ENCODE results near the gene PPP6R2. TPM values are rescaled to one million over a fixed set of nuclear protein-coding genes. Genes with fewer than 3 reads are reported as not detected.

PPP6R2 gene
- total RNA-seq, 2 experiments from 2014 or later: 62.3 to 64.5 TPM

- CTCF ChIA-PET (ENCODE audit: unreplicated experiment): no interaction called here
- Histone ChIP-seq H3K36me3 (ENCODE audit: insufficient read depth, low read length) (no peaks in the 10 kb centered on the region), H2AFZ (ENCODE audit: low read length) (peak overlapping the region; percentile 30; the same call in 1 of the 2 replicates), H3K9me2 (ENCODE audit: insufficient read depth, low read length) (no peaks in the 10 kb centered on the region), H4K20me1 (ENCODE audit: insufficient read depth, low read length) (no peaks in the 10 kb centered on the region), H3K9me3 (ENCODE audit: low read length) (no peaks in the 10 kb centered on the region), H3K4me2 (ENCODE audit: low read length) (peak overlapping the region; percentile 18; the same call in 1 of the 2 replicates), H3K4me3 (ENCODE audit: low read depth, low read length, poor library complexity, severe bottlenecking) (no peak overlapping the region), H3K4me1 (ENCODE audit: insufficient read depth, low read length, poor library complexity, severe bottlenecking) (peaks cover 8% of the 10 kb centered on the region), H3K79me2 (ENCODE audit: insufficient read depth, low read depth, low read length) (no peaks in the 10 kb centered on the region), H3K27ac (ENCODE audit: low read depth, low read length, poor library complexity, severe bottlenecking) (no peak overlapping the region)
- BruUV-seq (replicated peaks): no TSS peak
- no peak for TF ChIP-seq EZH2phosphoT487 (IDR thresholded peaks at IDR 0.05; ENCODE audit: borderline replicate concordance, low read depth, low read length)
- POLR2A ChIA-PET: no interaction called here
- intact Hi-C loops (cut with micrococcal nuclease; ENCODE audit: unreplicated experiment): no loop called here
- DNase-seq (ENCODE audit: low spot score): peak; percentile 35
These were observed 147.6 kb downstream of the PPP6R2 start for GRCh38 chr22:50490531-50491308.

Other genes starting within 250 kb of the PPP6R2 start
- not detected in 2 replicates for gene PANX2, start 172.6 kb upstream of the PPP6R2 start, total RNA-seq (2014; rRNA removed; shearing (Covaris generic))
- not detected in 2 replicates for gene PANX2, start 172.6 kb upstream of the PPP6R2 start, total RNA-seq (2022)
- 111 and 126 TPM in 2 replicates for gene TRABD, start 157.4 kb upstream of the PPP6R2 start, total RNA-seq (2014; rRNA removed; shearing (Covaris generic))
- gene TRABD, start 157.4 kb upstream of the PPP6R2 start, total RNA-seq (2022): 119 and 128 TPM in 2 replicates
- 43.7 and 44.2 TPM in 2 replicates for gene SELENOO, start 142.3 kb upstream of the PPP6R2 start, total RNA-seq (2014; rRNA removed; shearing (Covaris generic))
- gene SELENOO, start 142.3 kb upstream of the PPP6R2 start, total RNA-seq (2022): 34.0 and 40.2 TPM in 2 replicates
- 52.8 and 57.7 TPM in 2 replicates for gene TUBGCP6, start 98.3 kb upstream of the PPP6R2 start, total RNA-seq (2014; rRNA removed; shearing (Covaris generic))
- 63.2 and 68.8 TPM in 2 replicates for gene TUBGCP6, start 98.3 kb upstream of the PPP6R2 start, total RNA-seq (2022)
- 47.4 and 49.4 TPM in 2 replicates for gene HDAC10, start 92.1 kb upstream of the PPP6R2 start, total RNA-seq (2014; rRNA removed; shearing (Covaris generic))
- gene HDAC10, start 92.1 kb upstream of the PPP6R2 start, total RNA-seq (2022): 74.6 and 74.9 TPM in 2 replicates
- 90.8 and 93.6 TPM in 2 replicates for gene MAPK12, start 81.6 kb upstream of the PPP6R2 start, total RNA-seq (2014; rRNA removed; shearing (Covaris generic))
- gene MAPK12, start 81.6 kb upstream of the PPP6R2 start, total RNA-seq (2022): 84.9 and 90.1 TPM in 2 replicates
- 12.0 and 13.0 TPM in 2 replicates for gene MAPK11, start 72.9 kb upstream of the PPP6R2 start, total RNA-seq (2014; rRNA removed; shearing (Covaris generic))
- gene MAPK11, start 72.9 kb upstream of the PPP6R2 start, total RNA-seq (2022): 18.6 and 19.7 TPM in 2 replicates
- gene PLXNB2, start 35.7 kb upstream of the PPP6R2 start, total RNA-seq (2014; rRNA removed; shearing (Covaris generic)): 10.7 and 13.6 TPM in 2 replicates
- gene PLXNB2, start 35.7 kb upstream of the PPP6R2 start, total RNA-seq (2022): 38.9 and 39.2 TPM in 2 replicates
- gene DENND6B, start 16.3 kb upstream of the PPP6R2 start, total RNA-seq (2014; rRNA removed; shearing (Covaris generic)): 25.0 and 31.6 TPM in 2 replicates
- gene DENND6B, start 16.3 kb upstream of the PPP6R2 start, total RNA-seq (2022): 38.1 and 45.0 TPM in 2 replicates
- 134 and 177 TPM in 2 replicates for gene SBF1, start 131.7 kb downstream of the PPP6R2 start, total RNA-seq (2014; rRNA removed; shearing (Covaris generic))
- gene SBF1, start 131.7 kb downstream of the PPP6R2 start, total RNA-seq (2022): 160 and 181 TPM in 2 replicates
- gene ADM2, start 138.2 kb downstream of the PPP6R2 start, total RNA-seq (2014; rRNA removed; shearing (Covaris generic)): 2.7 and 4.3 TPM in 2 replicates
- gene ADM2, start 138.2 kb downstream of the PPP6R2 start, total RNA-seq (2022): 7.0 and 7.9 TPM in 2 replicates
- gene MIOX, start 143.5 kb downstream of the PPP6R2 start, total RNA-seq (2014; rRNA removed; shearing (Covaris generic)): not detected in 2 replicates
- gene MIOX, start 143.5 kb downstream of the PPP6R2 start, total RNA-seq (2022): 0.53 and 0.74 TPM in 2 replicates
- gene LMF2, start 164.4 kb downstream of the PPP6R2 start, total RNA-seq (2014; rRNA removed; shearing (Covaris generic)): 37.8 and 50.7 TPM in 2 replicates
- 49.2 and 49.8 TPM in 2 replicates for gene LMF2, start 164.4 kb downstream of the PPP6R2 start, total RNA-seq (2022)
- 129 and 151 TPM in 2 replicates for gene NCAPH2, start 164.9 kb downstream of the PPP6R2 start, total RNA-seq (2014; rRNA removed; shearing (Covaris generic))
- 124 and 126 TPM in 2 replicates for gene NCAPH2, start 164.9 kb downstream of the PPP6R2 start, total RNA-seq (2022)
- gene SCO2, start 182.3 kb downstream of the PPP6R2 start, total RNA-seq (2014; rRNA removed; shearing (Covaris generic)): 2.7 and 4.9 TPM in 2 replicates
- 3.9 and 4.1 TPM in 2 replicates for gene SCO2, start 182.3 kb downstream of the PPP6R2 start, total RNA-seq (2022)
- gene TYMP, start 186.7 kb downstream of the PPP6R2 start, total RNA-seq (2014; rRNA removed; shearing (Covaris generic)): 3.9 and 6.3 TPM in 2 replicates
- gene TYMP, start 186.7 kb downstream of the PPP6R2 start, total RNA-seq (2022): 3.8 and 4.0 TPM in 2 replicates
- gene KLHDC7B, start 202.6 kb downstream of the PPP6R2 start, total RNA-seq (2014; rRNA removed; shearing (Covaris generic)): 0.08 and 0.25 TPM in 2 replicates
- 0.31 and 0.46 TPM in 2 replicates for gene KLHDC7B, start 202.6 kb downstream of the PPP6R2 start, total RNA-seq (2022)
- gene SYCE3, start 219.6 kb downstream of the PPP6R2 start, total RNA-seq (2014; rRNA removed; shearing (Covaris generic)): not detected in 2 replicates
- not detected in 2 replicates for gene SYCE3, start 219.6 kb downstream of the PPP6R2 start, total RNA-seq (2022)
- gene CPT1B, start 235.1 kb downstream of the PPP6R2 start, total RNA-seq (2014; rRNA removed; shearing (Covaris generic)): 92.6 and 101 TPM in 2 replicates
- gene CPT1B, start 235.1 kb downstream of the PPP6R2 start, total RNA-seq (2022): 138 and 162 TPM in 2 replicates
- gene CHKB, start 239.5 kb downstream of the PPP6R2 start, total RNA-seq (2014; rRNA removed; shearing (Covaris generic)): 83.8 and 85.8 TPM in 2 replicates
- gene CHKB, start 239.5 kb downstream of the PPP6R2 start, total RNA-seq (2022): 100 and 110 TPM in 2 replicates